ENCODE results near the gene PNKP.
A peak's percentile ranks its signal among the peaks of the same experiment; 100 is the strongest.

DNA sequence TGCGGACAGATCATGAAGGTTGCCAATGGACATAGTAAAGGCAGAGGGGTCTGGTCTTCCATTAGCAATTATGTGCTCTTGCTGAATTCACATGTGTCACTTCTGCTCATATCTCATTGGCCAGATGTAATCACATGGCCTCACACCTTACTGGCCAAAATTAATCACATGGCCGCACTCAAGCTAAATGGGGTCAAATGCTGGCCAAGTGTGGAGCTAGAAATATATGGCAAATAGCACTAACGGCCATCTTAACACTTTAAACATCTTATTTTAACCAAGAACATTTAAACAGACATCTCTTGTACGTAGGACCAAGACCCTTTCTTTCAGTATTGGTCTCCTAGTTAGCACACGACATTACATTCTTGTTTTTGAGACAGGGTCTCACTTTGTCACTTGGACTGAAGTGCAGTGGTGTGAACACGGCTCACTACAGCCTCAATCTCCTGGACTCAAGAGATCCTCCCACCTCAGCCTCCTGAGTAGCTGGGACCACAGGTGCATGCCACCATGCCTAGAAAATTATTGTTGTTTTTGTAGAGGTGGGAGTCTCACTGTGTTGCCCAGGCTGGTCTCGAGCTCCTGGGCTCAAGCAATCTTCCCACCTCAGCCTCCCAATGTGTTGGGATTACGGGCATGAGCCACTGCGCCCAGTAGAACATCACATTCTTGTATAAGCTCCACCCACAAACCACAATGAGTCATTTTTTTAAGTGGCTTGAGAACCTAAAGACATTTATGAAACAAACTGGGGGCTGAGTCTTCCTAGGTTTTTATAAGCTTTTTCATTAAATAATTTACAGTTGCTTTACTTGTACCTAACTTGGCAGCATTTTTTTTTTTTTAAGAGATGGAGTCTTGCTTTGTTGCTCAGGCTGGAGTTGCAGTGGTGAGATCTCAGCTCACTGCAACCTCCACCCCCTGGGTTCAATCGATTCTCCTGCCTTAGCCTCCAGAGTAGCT lies 19.4 kb downstream of the PNKP start:
- TF ChIP-seq, protein P1, sequence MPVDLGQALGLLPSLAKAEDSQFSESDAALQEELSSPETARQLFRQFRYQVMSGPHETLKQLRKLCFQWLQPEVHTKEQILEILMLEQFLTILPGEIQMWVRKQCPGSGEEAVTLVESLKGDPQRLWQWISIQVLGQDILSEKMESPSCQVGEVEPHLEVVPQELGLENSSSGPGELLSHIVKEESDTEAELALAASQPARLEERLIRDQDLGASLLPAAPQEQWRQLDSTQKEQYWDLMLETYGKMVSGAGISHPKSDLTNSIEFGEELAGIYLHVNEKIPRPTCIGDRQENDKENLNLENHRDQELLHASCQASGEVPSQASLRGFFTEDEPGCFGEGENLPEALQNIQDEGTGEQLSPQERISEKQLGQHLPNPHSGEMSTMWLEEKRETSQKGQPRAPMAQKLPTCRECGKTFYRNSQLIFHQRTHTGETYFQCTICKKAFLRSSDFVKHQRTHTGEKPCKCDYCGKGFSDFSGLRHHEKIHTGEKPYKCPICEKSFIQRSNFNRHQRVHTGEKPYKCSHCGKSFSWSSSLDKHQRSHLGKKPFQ (tag by site-specific recombination; IDR thresholded peaks at IDR 0.05) = peak; percentile 80; the same call in 1 of the 2 replicates
- TF ChIP-seq HOXC10 (CRISPR knock-in tag; IDR thresholded peaks at IDR 0.05) (no peak), CTCF (tag by site-specific recombination; IDR thresholded peaks at IDR 0.05) (no peak), ZNF544 (tag by site-specific recombination; IDR thresholded peaks at IDR 0.05) (no peak), SP2 (tag by site-specific recombination; IDR thresholded peaks at IDR 0.05) (no peak)

All from HEK293 (cell line).